8988T (cell line): ENCODE measurements around the gene GALNT13.
"Not testable (repeated sequence)": the region's sequence is repeated elsewhere in the genome, so short reads cannot be mapped to it uniquely, and the experiment has no call there.

ENCODE experiments used
- DNase-seq: peaks from one replicate; pipeline ENCODE4 v3.0.0; 2011

GALNT13 gene

DNA sequence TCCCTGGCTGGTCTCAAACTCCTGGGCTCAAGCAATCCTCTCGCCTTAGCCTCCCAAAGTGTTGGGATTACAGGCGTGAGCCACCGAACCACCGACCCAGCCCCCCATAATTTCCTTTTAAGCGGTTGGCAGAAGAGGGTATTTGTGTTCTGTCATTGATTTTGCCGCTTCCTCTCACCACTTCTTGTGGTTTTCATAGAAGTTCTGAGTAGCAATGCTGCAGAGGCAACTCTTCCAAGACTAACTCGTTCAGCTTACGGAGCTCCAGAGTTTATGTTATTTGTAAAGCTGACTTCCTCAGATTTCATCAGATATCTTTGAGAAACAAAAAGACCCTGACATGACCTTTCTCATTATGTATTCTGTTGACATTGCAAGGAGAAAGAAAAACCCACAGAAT lies 565.4 kb downstream of the GALNT13 start:
- DNase-seq = no peak

DNA sequence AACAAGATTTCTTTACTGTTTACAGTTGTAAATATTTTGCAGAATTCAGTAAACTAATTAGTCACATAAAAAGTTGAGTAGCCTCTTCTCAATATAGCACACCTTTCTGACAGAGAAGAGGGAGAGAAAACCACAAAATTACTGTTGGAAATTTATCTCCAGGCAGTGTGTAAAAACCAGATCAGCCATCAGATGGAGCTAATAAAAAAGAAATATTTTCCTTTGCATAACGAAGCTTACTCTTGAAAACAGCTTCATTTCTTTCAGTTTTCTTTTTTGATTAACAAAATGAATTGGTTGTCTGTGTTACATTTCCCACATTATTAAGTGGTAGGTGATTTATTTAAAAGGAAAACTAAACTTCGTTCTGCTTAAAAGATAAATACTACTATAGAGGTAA lies 567.4 kb downstream of the GALNT13 start:
- no peak for DNase-seq

DNA sequence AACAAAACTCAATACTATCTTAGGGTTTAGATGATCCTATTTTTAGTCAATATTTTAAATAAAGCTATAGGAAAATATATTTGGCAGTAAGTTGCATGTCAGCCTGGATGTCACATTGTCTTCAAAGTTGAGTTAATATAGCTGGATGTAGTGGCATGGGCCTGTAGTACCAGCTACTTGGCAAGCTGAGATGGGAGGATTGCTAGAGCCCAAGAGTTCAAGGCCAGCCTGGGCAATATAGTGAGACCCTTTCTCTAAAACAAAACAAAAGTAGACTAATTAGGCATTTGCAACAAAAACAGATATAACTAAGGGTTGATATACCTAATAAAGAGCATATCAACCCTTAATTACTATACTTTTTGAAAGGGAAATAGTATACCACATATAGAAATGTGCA lies 572.2 kb downstream of the GALNT13 start:
- no peak for DNase-seq

DNA sequence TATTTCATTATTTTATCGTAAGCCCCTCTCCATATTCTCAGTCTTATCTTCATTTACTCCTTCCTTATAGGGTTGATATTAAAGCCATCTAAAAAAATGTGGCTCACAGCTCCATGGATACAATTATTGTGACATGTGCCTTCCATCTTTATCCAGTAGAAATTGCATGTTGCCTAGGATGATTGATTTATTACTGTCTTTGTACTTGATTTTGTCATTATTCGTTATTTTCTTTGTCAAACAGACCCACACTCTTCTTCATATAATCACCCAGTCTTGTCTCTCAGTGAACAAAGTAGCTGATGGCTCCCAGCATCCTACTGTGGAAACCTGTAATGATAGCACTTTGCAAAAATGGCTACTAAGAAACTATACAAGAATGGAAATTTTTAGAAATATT lies 574.6 kb downstream of the GALNT13 start:
- DNase-seq = no peak

DNA sequence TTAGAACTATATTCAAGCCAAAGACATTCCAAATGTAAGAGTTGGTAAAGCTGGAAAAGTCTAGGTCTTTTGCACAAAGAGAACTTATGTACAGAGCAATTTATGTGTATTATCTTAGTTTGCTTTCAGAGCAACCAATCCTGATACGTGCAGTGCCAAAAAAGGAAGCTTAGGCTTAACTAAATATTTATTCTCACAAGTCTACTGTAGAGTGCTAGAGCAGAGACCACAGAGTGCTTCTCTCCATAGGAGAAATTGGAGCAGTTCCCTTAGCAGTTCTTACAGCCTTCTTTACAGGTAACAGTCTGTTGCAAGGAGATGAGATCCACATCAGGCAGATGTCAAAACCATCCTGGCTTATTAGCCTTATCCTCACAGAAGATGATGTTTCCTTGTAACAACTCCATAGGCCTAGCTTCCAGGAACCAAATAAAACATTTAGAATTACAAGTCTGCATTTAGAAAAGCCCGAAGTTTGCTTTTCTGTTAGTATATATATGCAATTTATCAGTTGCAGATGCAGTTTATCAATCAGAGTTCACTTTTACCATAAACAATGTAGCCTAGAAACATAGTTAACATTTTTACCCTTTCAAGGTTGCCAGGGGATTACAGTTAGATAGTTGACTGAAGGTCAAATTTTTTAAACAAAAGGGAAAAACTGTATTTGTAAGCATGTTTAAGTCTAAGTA lies 576.2 kb downstream of the GALNT13 start:
- DNase-seq = no peak

DNA sequence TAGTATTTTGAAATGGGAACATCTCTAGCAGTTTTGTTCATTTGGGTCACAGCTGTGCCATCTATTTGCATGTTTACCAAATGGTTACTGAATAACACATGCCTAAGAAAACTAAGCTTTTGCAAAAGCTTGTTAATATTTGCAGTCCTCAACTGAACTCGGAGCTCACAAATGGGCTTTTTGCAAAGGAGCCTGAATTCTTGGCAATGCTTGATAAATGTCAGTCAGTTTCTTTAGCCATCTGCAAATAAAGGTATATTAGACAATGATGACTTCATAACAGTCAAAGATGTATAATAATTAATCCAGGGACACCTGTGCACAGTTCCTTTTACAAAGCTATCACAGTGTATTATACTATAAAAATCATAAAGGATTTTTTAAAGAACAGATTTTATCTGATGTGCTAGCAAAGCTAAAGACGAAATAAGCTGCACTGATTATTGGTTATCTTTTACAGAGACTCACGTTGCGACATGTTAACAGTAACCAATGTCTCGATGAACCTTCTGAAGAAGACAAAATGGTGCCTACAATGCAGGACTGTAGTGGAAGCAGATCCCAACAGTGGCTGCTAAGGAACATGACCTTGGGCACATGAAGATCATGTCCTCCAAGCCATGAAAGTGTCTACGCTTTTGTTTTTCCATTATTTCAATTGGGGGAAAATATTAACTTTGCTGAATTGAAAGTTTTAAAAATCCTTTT lies 578.4 kb downstream of the GALNT13 start:
- no peak for DNase-seq

DNA sequence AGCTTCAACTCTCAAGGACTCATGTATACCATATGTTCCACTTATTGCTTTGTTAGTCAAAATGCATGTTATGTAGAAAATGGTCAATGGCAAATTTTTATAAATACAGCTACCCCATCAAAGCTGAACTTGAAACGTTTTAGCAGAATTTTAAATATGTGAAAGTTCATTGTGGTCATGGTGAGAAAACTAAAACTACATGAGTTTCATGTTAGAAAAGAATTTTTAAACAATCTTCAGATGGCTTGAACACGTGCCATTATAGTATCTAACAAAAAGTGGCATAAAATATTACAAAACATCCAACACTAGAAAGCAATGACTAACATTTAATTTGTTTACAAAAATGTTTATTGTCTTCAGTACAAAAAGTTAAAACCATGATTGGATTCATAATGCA lies 580.7 kb downstream of the GALNT13 start:
- no peak for DNase-seq

DNA sequence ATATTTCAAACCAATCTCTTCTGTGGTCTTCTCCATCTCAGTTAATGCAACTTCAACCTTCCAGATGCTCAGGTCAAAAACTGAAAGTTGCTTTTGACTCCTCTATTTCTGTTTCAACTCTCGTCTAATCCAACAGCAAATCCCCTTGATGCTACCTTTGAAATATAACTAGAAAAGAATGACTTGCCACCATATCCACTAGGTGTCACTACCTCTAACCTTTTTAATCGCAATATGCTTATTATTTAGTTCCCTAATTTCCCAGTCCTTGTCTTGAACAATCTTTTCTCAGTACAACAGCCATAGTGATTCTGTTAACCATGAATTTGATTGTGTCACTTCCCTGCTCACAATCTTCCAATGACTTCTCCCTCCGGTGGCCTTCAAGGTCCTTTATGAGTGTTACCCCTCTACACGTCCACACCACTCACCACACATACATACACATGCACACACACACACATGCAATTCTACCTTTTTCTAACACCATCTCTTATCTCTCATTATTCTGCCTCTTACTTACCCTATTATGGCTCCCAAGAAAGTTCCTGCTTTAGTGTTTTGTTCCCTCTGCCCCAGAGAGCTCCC lies 581.3 kb downstream of the GALNT13 start:
- DNase-seq = no peak

DNA sequence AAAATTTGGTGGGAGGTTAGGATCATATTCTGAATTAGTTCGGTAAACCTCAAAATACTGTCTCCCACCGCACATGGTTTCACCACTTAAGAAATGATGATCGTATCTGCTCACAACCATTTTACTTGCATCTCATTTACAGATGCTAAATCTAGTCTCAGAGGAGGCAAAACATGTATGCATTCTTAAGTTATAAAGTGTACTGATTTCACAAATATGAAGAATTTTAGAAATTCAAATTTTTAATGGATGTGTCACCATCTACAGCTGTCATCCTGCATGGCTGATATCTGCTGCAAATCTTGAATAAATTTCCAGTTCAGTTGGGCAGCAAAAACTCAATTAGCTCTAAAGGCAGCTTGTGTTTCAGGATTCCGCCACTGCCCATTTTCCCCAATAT lies 583.4 kb downstream of the GALNT13 start:
- DNase-seq = peak; percentile 9

DNA sequence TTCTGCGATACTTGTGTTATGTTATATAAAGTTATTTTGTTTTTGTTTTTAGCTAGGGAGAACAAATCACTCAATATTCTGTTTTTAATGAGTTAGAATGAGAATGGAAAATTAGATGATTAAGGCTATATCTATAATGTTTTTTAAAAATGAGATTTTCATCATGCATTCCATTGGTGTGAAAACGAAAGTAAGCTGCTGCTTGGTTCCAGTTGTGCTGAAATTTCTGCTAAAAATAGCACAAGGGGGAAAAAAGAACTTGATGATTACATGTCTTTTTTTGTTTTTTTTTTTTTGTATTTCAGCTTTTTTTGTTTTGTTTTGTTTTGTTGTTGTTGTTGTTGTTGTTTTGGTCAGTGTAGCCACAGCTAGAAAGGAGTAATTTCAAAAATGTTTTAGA lies 584.1 kb downstream of the GALNT13 start:
- no peak for DNase-seq

DNA sequence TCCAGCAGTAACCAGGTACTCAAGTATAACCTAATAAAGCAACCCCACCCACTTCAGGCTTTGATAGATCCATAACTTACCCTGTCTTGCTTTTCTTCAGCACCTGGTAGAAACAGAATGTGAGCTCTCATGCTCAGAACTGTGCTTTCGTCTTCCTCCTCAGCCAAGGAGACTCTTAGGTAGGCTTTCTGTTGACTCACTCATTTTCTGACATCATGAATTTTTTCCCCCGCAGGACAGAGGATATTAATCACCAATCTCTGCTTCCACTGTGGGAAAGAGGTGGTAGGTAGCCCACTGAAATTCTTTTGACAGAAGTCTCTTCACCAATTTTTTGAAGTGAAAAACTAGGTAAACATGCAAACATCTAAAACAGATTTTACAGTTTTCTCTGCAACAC lies 585.6 kb downstream of the GALNT13 start:
- no peak for DNase-seq

DNA sequence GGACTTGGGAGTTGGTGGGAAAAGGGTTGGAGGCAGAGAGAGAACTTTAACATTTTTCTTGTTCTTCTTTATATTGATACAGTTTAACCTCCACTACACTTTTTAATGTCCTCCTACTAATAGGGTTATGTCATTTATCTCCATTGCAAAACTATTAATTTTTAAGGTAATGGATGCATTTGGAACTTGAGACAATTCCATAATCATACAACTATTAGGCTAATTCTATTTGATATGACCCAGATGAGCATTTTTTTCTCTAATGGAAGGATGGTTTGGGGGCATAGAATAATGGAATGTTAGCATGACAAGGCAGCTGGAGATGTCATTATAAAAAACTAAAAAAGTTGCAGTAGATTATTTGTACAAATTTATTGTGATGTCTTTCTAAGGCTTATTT lies 587.6 kb downstream of the GALNT13 start:
- DNase-seq = no peak

DNA sequence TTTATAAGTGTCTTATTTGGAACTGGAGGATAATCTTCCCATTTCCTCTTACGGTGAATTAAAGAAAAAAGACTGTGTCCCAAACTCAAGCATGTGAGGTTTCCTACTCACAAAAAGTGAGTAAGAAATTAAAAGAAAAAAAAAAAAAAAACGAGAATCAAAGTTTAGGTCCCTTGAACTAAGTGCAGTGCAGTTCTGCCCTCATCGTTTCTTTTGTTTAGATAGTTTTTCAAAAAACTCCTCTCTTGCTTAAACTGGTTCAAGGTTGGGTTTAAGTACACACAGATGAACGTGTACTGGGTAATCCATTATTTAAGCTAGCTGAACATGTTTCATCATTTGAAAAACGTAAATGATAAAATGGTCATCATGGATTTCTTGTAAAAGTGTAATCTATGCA lies 590.9 kb downstream of the GALNT13 start:
- DNase-seq = no peak

DNA sequence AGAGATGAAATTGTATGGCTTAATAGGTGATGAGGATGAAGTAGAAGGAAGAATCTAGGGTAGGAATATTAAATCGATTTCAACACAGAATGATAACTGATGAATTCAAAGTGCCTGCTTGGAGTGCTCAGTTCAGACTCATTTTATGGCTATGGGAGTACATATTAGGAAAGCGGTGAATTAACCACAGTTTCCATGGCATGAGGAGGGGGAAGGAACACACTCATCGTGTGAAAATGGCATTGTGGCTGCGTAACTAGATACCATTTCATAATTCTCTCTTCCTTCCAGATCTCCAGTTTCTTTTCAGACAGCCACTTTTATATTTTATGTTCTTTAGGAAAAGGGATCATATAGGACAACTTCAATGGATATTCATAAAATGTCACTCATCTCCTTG lies 594.5 kb downstream of the GALNT13 start:
- DNase-seq = no peak

DNA sequence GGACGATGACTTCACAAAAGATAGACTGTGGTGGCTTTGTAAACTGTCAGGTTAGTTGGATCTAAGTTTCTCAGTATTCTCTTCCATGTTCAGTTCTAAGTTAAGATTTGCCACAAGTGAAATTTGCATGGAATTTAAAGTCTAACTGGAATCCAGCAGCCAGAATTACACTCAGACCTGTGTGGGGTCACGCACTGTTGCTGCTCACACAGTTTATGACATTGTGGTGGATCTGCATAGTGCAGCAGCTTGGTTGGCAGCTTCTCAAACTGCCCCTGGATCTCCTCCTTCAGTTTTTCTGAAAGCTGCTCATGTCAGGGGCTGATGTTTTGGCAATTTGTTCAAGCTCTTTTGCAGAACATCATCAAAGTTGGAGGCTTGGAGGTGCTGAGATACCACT lies 598.7 kb downstream of the GALNT13 start:
- DNase-seq = no peak

DNA sequence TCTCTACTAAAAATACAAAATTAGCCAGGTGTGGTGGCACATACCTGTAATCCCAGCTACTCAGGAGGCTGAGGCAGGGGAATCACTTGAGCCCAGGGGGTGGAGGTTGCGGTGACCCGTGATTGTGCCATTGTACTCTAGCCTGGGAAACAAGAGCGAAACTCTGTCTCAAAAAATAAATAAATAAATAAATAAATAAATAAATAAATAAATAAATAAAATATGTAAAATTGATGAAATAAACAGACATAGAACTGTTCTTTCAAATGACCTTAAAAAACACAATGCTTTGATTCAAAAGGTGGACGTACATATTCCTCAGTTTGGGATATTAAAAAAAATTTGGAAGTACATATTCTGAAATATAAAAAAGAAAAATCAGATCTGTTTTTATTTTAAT lies 599.8 kb downstream of the GALNT13 start:
- DNase-seq = not testable (repeated sequence)

DNA sequence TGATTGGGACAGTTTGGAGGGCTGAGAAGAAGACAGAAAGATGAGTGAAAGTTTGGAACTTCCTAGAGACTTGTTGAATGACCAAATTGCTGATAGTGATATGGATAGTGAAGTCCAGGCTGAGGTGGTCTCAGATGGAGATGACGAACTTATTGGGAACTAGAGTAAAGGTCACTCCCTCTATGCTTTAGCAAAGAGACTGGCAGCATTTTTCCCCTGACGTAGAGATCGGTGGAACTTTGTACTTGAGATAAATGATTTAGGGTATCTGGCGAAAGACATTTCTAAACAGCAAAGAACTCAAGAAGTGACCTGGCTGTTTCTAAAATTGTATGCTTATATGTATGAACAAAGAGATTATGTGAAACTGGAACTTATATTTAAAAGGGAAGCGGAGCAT lies 605.6 kb downstream of the GALNT13 start:
- DNase-seq = no peak

DNA sequence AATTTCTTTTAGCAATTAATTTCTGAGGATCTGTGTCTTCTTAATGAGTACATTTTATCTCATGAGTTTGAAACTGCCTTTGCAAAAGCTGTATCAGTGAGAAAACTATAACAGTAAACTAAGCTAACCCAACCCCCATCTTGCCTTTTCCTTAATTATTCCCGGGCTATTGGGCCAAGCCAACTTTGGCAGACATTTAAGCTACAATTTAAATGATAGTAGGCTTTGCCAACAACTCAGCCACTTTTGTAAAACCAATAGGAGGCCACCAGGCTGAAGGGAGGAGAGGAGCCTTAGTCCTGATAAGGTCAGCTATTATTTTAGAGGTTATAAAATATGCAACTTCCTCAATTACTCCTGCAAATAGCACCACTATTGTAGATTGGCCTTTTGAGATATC lies 608.8 kb downstream of the GALNT13 start:
- DNase-seq = no peak

DNA sequence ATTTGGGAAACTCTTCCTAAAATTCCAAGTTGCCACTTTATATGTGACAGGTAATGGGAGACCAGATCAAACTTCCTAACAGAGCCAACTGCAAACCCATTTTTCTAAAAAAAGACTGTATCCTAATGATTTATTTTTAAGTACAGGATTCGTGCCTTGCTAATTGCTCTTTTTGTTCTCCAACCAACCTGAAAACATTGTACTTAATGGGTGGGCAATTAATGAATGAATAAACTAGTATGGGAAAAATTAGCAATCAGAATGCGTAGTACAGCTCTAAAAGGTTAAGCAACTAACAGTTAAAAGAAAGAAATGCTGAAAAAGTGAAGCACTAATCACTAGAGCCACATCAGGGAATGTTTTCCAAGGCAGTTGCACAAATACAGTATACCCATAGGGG lies 609.6 kb downstream of the GALNT13 start:
- DNase-seq = no peak

DNA sequence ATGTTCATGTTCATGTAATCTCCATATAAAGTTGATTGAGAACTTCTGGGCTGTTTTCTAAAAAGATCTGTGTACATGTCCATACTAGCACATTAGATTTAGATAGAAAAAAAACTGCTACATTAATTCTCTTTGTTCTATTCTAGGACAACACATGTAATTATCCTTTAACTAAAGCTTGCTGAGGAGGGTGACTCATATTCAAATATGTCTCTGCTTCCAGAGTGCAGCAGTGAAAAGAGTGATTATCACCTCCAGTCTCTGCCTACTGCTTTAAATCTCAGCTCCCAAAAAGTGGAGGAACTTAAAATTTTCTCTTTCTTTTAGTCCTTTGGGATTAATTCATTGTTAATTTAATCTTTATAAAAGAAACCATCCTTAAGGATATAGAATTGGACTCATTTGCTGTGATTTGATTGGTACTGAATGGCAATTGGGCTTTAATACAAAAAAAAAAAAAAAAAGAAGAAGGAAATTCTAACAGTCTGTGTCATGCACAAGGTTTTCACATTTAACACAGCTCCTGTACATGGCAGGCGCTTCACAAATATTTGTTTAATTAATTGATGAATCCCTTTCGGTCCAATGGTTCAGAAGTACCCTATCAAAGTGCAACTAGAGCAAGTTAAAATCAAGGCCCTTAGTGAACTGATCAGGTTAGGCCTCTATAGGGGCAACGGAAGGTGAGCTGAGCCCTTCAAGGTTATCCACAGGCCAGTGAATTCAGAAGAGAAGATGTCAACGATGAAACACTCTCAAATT lies 612.8 kb downstream of the GALNT13 start:
- DNase-seq = no peak

DNA sequence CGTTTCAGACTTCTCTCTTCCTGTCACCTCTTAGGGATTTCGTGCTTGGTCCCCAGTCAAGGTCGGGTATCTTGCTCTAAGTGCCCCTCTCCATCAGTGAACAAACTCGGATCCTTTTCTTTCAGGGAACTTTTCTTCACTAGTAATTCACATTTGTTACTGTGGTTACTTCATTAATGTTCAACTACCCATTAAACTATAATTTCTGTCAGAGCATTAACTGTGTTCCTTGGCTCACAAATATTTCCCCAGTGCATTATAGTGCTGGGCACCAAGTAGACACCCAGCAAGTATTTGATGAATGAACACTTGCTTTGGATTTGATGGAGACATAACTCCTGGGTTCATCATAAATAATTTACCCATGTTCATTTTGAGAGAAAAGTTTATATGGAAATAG lies 617.1 kb downstream of the GALNT13 start:
- no peak for DNase-seq

DNA sequence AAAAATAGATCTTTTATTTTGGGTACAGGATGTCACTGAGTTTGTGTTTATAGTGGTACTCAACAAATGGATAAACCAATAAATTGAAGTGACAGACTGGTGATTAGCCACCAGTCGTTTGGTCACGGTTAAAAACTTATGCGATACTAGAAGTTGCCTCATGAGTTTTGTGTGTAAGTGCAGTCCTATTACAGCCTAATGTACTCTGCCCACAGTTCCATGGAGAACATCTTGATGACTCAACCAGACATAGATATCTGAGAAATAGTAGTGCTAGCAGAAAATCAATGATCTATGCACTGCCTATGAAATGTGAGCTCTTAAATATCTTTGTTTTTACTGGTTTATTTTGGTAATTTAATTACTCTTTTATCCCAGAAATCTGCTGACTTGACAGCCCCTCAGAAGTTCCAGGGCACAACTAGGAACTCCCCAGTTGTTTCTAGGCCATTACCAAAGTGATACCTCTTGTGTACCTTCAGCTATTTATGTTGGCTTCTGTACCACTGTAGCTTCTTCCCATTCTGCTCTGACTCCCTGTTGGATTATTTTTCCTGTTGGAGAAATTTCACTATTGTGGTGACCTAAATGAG lies 617.6 kb downstream of the GALNT13 start:
- no peak for DNase-seq

DNA sequence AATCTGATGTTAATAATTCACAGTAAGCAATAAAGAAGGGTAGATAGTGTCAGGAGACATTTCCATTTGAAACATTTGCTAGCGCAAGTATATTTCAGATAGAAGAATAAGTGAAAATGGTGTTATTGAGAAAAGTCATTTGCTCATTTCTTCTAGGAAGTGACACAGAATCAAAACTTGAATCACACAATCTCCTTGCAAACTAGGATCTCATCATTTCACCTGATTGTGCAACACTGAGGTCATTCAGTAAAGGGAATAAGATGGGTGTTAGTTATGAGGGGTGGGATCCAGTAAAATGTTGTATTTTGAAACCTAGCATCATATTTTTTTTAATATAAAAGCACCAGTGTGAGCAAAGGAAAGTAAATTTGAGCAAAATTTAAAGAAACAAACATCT lies 618.8 kb downstream of the GALNT13 start:
- DNase-seq = no peak
